Breast epithelium (tissue), 4 donors: ENCODE results near the gene PGBD4. TPM values are rescaled to one million over a fixed set of nuclear protein-coding genes. Genes with fewer than 3 reads are reported as not detected.
A peak's percentile ranks its signal among the peaks of the same experiment; 100 is the strongest.

Source experiments
- DNase-seq, 2 donors: peaks; one replicate each; pipeline ENCODE4 v3.0.0-alpha.2; 2019; ENCODE audit warnings: low spot score in 2 of 2
- H3K27ac ChIP-seq, 2 donors: fragments of 200-600 bp; sonication (generic) in 1 of 2; one replicate each; pipeline ENCODE4 v1.5.1; 2016 to 2019; ENCODE audit warnings: mild to moderate bottlenecking in 1 of 2
- H3K27me3 ChIP-seq, 2 donors: fragments of 200-600 bp; sonication (generic) in 1 of 2; one replicate each; pipeline versions ENCODE4 v1.5.1 to v1.6.0; 2017 to 2019; ENCODE audit warnings: control low read depth in 1 of 2, mild to moderate bottlenecking in 1 of 2
- H3K36me3 ChIP-seq: fragments of 200-600 bp; one replicate; pipeline ENCODE4 v1.5.1; 2019
- H3K4me1 ChIP-seq, 2 donors: fragments of 200-600 bp; sonication (generic); one replicate each; pipeline ENCODE4 v1.5.1; 2016 to 2019; ENCODE audit warnings: control low read depth in 1 of 2
- H3K4me3 ChIP-seq, 3 donors: fragments of 200-600 bp; sonication (generic); 1 replicate in 2 of 3; 2 replicates in 1 of 3; pipeline ENCODE4 v1.5.1; 2016 to 2019; ENCODE audit warnings: mild to moderate bottlenecking in 3 of 3, moderate library complexity in 2 of 3
- H3K9me3 ChIP-seq, 2 donors: fragments of 200-600 bp; sonication (generic) in 1 of 2; one replicate each; pipeline ENCODE4 v1.5.1; 2016 to 2019; ENCODE audit warnings: control low read depth in 1 of 2
- POLR2A ChIP-seq: fragments of 450-650 bp; IDR thresholded peaks from one replicate; pipeline ENCODE4 v1.6.1; 2016; ENCODE audit warnings: antibody characterized with exemption, mild to moderate bottlenecking, moderate library complexity
- POLR2AphosphoS5 ChIP-seq, 3 donors: sonication (generic); formaldehyde crosslinking; IDR thresholded peaks; one replicate each; pipeline ENCODE4 v1.6.1; 2017; ENCODE audit warnings: antibody characterized with exemption in 3 of 3
- intact Hi-C: fragments of 100-400 bp; cut with DNase I; formaldehyde crosslinking; loops from one replicate; pipeline ENCODE4 v1.15.1; 2023; ENCODE audit warnings: low total_unique reads
- total RNA-seq, 3 donors: library from RNA; depleted of rRNA; stranded (reverse); fragments of >200 nt; gene quantifications; one replicate each; pipeline ENCODE4 v1.1.0, GENCODE V29; 2016
- TF ChIP-seq, protein P1 (sequence below), 3 donors: fragments of 450-650 bp; IDR thresholded peaks; one replicate each; pipeline ENCODE4 v1.5.1; 2016 to 2017; ENCODE audit warnings: antibody characterized with exemption in 3 of 3, mild to moderate bottlenecking in 3 of 3, moderate library complexity in 3 of 3

PGBD4 gene
- total RNA-seq, 3 donors from 2014 or later, result 0.64 to 1.6 (median 1.3) TPM

DNA sequence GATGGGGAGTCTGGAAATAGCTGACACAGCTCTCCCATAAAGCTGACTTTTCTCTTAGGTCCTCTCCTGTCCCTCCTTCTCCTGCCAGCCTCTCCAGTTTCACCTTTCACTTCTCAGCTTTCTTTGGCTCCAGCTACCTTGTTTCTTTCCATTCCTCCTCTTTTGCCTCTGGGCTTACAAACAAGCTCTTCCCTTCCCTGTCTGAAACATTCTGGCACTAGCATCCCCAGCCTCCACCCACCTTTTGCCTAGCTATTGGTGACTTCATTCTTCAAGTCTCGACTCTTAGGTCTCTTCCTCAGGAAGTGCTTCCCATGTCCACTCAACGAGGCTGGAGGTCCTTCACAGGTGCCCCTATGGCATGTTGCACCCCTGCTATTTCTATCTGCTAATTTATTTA is 42.4 kb upstream of the PGBD4 start:
- H3K4me3 ChIP-seq, result no peak overlapping the region
- no peak overlapping the region for H3K27ac ChIP-seq
- TF ChIP-seq POLR2A, result no peak
- TF ChIP-seq POLR2AphosphoS5 (IDR thresholded peaks at IDR 0.05), result no peak
- TF ChIP-seq, protein P1, sequence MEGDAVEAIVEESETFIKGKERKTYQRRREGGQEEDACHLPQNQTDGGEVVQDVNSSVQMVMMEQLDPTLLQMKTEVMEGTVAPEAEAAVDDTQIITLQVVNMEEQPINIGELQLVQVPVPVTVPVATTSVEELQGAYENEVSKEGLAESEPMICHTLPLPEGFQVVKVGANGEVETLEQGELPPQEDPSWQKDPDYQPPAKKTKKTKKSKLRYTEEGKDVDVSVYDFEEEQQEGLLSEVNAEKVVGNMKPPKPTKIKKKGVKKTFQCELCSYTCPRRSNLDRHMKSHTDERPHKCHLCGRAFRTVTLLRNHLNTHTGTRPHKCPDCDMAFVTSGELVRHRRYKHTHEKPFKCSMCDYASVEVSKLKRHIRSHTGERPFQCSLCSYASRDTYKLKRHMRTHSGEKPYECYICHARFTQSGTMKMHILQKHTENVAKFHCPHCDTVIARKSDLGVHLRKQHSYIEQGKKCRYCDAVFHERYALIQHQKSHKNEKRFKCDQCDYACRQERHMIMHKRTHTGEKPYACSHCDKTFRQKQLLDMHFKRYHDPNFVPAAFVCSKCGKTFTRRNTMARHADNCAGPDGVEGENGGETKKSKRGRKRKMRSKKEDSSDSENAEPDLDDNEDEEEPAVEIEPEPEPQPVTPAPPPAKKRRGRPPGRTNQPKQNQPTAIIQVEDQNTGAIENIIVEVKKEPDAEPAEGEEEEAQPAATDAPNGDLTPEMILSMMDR (IDR thresholded peaks at IDR 0.05), result no peak
- intact Hi-C loops, result no loop called here
- H3K27me3 ChIP-seq, result no peaks in the 10 kb centered on the region
- no peaks in the 10 kb centered on the region for H3K4me1 ChIP-seq
- H3K9me3 ChIP-seq, result no peaks in the 10 kb centered on the region
- no peak for DNase-seq
- H3K36me3 ChIP-seq, result no peaks in the 10 kb centered on the region

DNA sequence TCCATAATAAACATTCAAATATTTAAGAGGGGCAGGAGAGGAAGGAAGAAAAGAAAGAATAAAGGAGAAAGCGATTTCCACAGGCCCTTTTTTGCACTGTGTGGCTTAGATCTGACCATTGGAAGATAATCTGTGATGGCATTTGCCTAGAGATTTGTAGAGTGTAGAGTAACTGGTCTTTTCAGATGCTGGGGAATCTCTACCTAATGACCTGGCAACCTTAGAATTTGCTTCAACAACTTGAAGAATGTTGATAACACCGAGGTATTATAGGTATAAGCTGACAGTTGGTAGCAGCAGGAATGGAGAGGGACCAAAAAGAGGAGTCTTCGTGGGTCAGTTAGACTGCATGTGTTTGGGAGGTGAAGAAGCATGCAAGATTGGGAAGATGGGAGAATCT is 41.9 kb upstream of the PGBD4 start:
- DNase-seq, result no peak
- H3K4me1 ChIP-seq, result no peaks in the 10 kb centered on the region
- TF ChIP-seq, protein P1 (IDR thresholded peaks at IDR 0.05), result no peak
- TF ChIP-seq POLR2AphosphoS5 (IDR thresholded peaks at IDR 0.05), result no peak
- no peak for TF ChIP-seq POLR2A
- H3K27ac ChIP-seq, result no peak overlapping the region
- intact Hi-C loops, result no loop called here
- no peaks in the 10 kb centered on the region for H3K27me3 ChIP-seq
- no peaks in the 10 kb centered on the region for H3K9me3 ChIP-seq
- no peaks in the 10 kb centered on the region for H3K36me3 ChIP-seq
- no peak overlapping the region for H3K4me3 ChIP-seq

DNA sequence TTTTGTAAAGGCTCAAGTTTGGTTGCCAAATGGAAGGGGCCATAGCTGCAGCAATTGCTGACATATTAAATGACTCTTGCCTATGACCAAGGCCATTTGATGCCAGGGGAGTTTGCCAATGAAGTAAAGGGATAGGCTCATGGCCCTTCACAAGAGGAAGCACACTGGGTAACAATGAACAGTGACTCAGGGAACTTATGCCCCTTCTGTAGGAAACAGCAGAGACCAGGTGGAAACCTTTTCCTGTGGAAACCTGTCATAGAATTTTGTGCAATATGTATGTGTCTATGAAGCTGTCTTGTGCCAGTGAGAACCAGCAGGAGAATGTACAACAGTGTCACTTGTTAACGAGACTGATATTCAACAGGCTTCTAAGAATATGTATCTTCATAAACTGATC is 37.4 kb upstream of the PGBD4 start:
- DNase-seq, result no peak
- no peak overlapping the region for H3K4me3 ChIP-seq
- TF ChIP-seq, protein P1 (IDR thresholded peaks at IDR 0.05), result no peak
- no peak for TF ChIP-seq POLR2AphosphoS5 (IDR thresholded peaks at IDR 0.05)
- no peak for TF ChIP-seq POLR2A

DNA sequence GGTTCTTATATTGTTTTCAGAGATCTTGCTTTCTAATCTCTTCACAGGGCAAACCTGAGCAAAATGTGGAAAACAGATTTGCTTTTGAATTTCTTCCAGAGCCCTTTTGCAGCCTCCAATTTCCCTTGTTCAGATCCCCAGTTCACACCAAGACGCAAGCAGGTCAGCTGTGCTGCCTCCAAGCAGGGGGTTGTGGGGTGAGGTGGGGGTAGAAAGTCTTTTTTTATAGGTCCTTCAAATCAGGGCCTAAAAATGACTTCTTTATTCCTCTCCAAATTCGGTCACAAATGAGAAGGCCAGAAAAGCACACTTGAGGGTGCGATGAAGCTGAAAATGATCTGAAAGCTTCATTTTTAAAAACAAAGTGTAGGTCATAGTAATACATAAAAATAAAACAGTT is 36.6 kb upstream of the PGBD4 start:
- Histone ChIP-seq H3K27ac (peak overlapping the region in 1 of 2 donors; percentile 64), H3K36me3 (no peaks in the 10 kb centered on the region), H3K27me3 (no peaks in the 10 kb centered on the region), H3K9me3 (no peaks in the 10 kb centered on the region), H3K4me1 (no peaks in the 10 kb centered on the region), H3K4me3 (no peak overlapping the region)
- DNase-seq, result no peak
- intact Hi-C loops, result no loop called here
- no peak for TF ChIP-seq POLR2AphosphoS5 (IDR thresholded peaks at IDR 0.05)
- no peak for TF ChIP-seq POLR2A
- TF ChIP-seq, protein P1 (IDR thresholded peaks at IDR 0.05), result no peak

More for the DNA sequence above, 37.4 kb upstream of the PGBD4 start:
- Histone ChIP-seq H3K4me1 (no peaks in the 10 kb centered on the region), H3K36me3 (no peaks in the 10 kb centered on the region), H3K27ac (no peak overlapping the region), H3K27me3 (no peaks in the 10 kb centered on the region), H3K9me3 (no peaks in the 10 kb centered on the region)
- intact Hi-C loops, result no loop called here

DNA sequence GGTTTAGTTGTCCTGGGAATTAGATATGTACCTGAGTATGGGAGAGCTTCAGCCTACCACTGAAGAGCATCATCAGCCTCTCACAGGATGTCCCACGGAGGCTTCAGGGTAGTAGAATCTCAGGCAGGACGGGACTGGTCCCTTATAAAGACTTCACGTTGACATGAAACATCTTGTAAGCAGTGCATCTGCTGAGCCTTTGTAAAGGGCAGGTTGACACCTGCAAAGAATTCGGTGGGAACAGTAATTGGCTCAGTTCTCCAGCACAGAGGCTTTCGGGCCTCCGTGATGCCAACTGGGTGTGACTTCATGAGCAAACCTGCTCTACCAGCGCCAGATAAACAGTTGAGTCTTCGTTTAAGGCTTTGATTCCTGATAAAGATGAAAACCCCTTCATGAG is 35.9 kb upstream of the PGBD4 start:
- Histone ChIP-seq H3K4me1 (no peaks in the 10 kb centered on the region), H3K27me3 (no peaks in the 10 kb centered on the region), H3K36me3 (no peaks in the 10 kb centered on the region), H3K4me3 (no peak overlapping the region), H3K9me3 (no peaks in the 10 kb centered on the region), H3K27ac (peak overlapping the region; percentile 63 to 64)
- intact Hi-C loops, result no loop called here
- TF ChIP-seq, protein P1 (IDR thresholded peaks at IDR 0.05), result no peak
- TF ChIP-seq POLR2AphosphoS5 (IDR thresholded peaks at IDR 0.05), result peak in 1 of 3 donors; percentile 18
- peak in 1 of 2 donors; percentile 78 for DNase-seq
